NCI-H446 treated with DMSO at 0.1 percent for 48 hours (cell line): ENCODE data around the gene RHNO1.
"Not testable (repeated sequence)": the region's sequence is repeated elsewhere in the genome, so short reads cannot be mapped to it uniquely, and the experiment has no call there.

Experiments
- DNase-seq: peaks from one replicate; lab custom pipeline; 2025; lab: John Stamatoyannopoulos, UW

Gene RHNO1

DNA sequence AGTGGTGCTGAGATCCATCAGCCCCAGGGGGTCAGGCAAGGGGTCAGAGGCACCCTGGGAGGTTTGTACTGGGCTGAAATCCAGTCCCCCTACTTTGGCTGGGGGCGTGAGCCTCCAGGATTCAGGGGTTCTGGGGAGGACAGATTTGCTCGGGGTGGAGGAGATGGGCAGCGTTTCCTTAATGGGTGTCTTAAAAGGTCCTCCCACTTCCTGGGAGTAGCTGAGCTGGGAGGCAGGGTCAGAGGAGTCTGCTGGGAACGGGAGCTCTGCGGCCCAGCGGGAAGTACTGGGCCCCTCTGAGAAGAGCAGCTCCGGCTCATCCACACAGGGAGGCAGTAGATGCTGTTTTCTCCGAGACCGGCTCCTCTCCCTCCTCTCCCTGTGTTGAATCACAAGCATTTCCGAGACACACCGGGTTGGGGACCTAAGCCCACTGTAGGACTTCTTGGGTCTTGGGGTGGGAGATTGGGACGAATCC lies 18.0 kb upstream of the RHNO1 start:
- DNase-seq = no peak

DNA sequence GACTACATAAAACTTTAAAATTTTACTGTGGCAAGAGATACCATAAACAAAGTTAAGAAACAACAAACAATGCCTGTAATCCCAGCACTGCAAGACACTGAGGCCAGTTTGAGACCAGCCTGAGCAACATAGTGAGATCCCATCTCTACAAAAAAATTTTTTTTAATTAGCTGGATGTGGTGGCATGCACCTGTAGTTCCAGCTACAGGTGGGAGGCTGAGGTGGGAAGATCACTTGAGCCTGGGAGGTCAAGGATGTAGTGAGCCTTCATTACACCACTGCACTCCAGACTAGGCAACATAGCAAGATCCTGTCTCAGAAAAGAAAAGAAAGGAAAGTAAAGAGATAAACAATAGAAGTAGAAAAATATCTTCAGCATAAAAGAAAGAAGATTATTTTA lies 16.9 kb upstream of the RHNO1 start:
- DNase-seq = no peak

DNA sequence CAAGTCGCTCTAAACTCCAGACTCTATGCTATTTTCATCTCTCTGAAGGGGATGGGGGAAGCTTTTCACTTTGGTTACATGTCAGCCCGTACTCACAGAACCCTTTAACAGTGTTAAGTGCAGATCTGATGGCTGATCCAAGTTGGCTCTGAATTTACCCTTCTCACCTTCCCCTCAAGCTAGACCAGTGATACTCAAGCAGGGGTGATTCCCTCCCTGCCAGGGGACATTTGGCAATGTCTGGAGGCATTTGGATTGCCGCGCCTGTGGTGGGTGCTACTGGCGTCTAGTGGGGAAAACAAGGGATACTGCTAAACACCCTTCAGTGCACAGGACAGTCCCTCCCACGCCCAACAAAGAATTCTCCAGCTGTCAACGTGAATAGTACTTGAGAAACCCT lies 14.1 kb upstream of the RHNO1 start:
- DNase-seq = no peak

DNA sequence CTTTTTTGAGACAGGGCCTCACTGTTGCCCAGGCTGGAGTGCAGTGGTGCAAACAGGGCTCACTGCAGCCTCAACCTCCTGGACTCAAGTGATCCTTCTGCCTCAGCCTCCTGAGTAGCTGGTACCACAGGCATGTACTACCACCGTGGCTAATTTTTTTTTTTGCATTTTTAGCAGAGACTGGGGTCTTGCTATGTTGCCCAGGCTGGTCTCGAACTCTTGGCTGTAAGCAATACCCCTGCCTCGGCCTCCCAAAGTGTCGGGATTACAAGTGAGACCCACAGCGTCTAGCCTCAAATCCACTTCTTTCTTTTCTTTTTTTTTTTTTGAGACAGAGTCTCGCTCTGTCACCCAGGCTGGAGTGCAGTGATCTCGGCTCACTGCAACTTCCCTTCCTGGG lies 13.6 kb upstream of the RHNO1 start:
- DNase-seq = not testable (repeated sequence)

DNA sequence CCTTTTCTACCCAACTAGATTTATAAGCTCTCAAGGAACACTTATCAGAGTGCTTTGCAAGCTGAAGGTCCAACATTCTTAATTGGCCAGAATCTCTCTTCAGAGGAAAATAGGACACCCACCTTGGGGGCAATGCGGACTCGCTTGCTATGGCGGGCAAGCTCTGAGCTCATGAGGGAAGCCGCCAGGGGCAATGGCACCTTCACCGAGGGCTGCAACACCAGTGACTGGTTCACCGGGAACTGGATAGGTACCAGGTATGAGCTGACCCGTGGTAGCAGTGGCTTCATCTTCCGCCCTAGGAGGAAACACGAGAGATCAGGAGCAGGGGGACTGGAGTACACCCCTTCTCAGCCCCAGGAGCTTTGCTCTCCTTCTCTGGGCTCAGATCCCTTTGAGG lies 12.8 kb upstream of the RHNO1 start:
- DNase-seq = no peak

DNA sequence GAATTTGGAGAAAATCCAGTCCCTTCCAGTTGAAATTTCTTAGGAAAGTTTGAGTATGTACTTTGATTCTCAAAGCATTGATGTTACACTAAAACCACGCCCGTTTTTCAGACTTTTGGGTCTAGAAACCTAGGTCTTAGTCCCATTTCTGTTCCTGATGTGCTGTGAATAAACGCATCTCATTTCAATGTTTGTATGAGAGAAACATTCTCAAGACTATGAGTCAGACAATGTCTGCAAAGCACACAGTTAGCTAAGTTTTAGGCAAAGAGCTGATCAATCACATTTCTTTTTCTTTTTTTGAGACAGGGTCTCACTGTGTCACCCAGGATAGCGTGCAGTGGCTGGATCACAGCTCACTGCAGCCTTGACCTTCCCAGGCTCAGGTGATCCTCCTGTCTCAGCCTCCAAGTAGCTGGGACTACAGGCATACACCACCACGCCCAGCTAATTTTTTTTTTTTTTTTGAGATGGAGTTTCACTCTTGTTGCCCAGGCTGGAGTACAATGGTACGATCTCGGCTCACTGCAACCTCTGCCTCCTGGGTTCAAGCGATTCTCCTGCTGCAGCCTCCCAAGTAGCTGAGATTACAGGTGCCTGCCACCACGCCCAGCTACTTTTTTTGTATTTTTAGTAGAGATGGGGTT lies 7.9 kb upstream of the RHNO1 start:
- not testable (repeated sequence) for DNase-seq

DNA sequence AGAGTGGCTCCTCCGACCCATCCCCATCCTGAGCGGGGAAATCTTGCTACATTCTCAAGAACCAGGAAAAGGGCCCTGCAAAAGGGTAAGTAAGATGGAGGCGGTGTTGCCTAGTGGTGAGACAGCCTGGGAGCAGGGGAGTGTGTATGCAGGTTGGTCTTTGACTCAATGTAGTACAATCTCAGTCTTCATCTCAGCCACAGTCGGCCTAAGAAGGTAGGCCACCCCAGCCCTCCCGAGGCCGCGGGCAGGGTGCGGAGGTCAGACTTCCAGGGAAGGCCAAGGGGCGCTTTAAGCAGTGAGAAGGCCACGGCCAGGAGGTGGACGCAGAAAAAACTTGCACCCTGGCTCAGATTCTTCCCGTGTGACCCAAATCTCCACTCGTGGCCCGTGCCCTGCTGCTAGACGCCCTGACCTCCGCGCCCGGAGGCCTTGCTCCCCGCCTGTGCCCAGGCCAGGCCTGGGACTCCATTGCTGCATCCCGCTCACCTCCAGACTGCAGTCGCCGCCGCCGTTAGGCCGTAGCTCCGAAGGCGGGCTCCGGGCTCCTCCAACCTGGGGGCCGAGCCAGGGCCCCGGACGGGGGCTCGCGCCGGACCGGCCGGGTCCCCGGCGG lies 484 bp upstream of the RHNO1 start:
- no peak for DNase-seq

DNA sequence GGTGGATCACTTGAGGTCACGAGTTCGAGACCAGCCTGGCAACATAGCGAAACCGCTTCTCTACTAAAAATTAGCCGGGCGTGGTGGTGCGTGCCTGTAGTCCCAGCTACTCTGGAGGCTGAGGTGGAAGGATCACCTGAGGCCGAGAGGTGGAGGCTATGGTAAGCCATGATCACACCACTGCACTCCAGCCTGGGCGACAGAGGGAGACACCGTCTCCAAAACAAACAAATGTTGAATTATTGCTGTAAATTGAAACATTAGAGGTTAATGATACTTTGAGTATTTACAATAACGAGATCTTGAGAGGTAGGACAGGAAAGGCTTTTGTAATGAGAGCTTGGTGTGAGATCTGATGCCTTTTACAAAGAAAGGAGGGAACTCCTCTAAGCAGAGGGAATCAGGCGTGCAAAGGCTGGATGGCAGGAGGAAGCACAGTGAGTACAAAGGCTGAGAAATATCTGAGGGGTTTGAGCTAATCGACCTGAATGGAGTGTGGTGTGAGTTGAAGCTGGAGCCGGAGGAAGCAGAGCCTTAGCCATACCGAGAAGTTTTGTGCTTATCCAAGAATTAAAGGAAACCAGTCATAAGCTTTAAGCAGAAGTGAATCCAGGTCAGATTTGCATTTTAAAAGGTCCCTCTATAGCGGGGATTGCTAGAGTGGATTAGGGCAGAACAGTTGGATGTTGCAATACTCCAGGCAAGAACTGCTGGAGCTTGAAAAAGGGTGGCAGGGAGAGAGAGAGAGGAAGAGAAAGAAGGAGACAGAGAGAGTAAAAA lies 1.1 kb downstream of the RHNO1 start:
- no peak for DNase-seq

DNA sequence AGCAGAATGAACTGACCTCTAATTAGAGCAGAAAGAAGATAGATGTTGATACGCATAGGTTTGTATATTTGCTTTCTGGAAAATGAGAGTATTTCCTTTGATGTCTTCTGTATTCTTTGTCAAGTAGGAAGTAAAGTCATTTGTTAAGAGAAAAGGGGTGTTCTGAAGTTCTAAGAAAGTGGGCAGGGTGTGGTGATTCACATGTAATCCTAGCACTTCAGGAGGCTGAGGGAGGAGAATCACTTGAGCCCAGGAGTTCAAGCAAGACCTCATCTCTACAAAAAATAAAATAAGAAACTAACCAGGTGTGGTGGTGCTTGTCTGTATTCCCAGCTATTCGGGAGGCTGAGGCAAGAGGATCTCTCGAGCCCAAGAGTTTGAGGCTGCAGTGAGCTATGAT lies 2.8 kb downstream of the RHNO1 start:
- DNase-seq = no peak

DNA sequence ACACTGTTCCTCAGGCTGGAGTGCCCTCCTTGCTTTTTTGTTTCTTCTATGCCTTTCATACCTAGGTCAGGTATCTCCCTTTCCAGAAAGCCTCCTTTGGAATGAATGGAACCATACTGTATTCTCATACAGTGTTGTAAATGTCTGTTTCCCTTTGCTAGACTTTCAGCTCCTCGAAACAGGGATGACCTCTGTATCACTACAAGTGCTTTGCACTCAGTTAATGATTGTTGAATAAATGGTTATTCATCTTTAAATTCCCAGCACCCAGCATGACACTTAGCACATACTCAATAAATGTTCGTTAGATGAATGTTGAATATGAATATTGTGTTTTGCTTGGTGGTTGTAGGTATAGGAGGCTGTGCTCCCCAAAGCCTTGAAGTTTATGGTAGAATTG lies 7.8 kb downstream of the RHNO1 start:
- DNase-seq = no peak

DNA sequence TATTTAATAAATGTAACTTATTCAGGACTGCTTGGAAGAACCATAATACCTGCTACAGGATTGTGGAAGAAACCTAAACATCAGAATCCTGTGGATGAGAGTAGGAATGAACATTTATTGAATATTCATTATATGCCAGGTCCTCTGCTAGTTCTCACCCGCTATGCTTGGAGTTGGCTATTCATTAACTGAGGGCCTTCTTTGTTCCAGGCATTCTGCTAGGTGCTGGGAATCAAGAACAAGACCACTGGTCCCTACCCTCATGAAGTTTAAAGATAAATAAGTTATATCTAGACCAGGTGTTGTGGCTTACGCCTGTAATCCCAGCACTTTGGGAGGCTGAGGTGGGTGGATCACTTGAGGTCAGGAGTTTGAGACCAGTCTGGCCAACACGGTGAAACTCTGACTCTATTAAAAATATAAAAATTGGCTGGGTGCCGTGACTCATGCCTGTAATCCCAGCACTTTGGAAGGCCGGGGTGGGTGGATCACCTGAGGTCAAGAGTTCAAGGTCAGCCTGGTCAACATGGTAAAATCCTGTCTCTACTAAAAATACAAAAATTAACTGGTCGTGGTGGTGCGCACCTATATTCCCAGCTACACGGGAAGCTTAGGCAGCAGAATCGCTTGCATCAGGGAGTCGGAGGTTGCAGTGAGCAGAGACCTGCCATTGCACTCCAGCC lies 9.9 kb downstream of the RHNO1 start:
- DNase-seq = no peak

DNA sequence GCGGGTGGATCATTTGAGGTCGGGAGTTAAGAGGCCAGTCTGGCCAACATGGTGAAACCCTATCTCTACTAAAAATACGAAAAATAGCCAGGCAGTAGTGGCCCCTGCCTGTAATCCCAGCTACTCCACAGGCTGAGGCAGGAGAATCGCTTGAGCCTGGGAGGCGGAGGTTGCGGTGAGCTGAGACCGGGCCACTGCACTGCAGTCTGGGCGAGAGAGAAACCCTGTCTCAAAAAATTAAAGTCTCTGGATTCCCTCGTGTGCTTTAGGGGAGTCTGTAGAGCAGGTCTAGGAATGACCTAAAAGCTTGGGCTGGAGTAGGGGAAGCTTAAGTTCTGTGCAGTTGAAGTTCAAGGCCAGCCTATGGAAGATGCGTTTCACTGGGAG lies 13.0 kb downstream of the RHNO1 start:
- no peak for DNase-seq

DNA sequence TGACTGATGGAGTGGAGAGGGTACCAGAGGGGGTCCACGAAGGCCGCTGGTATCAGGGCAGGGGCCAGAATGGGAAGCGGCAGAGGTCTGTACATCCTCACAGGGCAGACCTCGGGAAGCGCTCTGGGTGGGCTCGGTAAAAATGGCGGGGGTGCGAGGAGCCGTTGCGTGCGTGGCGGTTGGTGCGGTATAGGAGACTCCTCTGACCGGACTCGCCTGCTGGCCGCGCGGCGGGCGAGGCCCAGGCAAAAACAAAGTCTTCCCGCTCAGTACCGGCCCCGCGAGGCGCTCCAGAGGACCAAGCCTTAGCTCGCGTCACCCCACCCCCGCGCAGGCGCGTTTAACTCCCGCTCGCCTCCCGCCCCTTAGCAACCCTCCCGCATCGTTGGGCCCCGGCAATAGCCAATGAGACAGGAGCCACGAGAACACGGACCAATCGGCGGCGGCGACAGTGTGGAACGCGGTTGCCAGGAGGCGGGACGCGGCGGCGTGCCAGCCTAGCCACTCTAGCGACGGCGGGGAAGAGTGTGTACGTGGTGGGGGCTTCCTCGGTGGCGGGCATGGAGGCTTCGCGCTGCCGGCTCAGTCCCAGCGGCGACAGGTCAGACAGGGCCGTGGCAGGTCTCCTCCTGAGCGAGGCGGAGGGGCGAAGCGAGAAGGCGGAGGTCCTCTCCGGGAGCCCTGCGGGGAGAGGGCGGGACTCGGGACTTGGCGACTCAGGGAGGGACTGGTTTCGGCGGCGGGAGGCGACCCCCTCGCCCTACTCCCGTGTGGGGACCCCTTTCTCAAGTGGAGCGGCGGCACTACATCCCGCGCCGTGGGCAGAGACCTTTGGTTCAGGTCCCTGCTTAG lies 13.6 kb downstream of the RHNO1 start, which contains the start of gene TULP3:
Gene TULP3 (plus strand): TSS at position 504 of the 852 bp plus-strand sequence. CDS start 57 bp downstream, at position 561.
- DNase-seq = peak; percentile 97

DNA sequence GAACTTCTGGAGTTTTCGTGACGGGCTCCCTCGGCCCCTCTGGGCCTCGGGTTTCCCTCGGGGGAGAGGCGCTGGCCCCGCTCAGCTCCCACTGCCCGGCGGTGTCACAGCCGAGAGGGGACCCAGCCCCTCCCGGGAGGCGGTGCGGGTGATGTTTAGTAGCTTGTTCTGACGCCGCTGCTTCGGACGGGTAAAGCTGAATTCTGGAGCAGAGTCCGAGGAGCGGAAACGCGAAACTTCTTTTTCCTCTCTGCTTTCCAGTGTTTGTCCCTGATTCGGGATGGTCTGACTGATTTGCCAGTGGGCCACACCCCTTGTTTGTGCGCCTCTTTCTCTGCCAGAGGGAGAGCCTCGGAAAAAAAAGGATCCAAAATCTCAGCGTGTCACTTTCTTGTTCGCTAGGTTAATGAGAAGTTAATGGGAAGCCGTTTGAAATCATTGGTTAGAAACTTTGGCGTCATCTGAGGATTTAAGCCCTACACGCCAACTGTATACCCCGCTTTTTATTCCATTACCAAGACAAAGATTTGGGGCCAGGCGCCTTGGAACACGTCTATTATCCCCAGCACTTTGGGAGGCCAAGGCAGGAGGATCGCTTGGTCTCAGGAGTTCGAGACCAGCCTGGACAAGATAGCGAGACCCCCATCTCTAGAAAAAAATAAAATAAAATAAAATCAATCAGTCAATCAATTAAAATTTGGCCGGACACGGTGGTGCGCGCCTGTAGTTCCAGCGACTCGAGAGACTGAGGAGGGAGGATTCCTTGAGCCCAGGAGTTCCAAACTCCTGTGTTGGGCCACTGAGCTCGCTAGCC lies 14.4 kb downstream of the RHNO1 start:
- peak; percentile 38 for DNase-seq

DNA sequence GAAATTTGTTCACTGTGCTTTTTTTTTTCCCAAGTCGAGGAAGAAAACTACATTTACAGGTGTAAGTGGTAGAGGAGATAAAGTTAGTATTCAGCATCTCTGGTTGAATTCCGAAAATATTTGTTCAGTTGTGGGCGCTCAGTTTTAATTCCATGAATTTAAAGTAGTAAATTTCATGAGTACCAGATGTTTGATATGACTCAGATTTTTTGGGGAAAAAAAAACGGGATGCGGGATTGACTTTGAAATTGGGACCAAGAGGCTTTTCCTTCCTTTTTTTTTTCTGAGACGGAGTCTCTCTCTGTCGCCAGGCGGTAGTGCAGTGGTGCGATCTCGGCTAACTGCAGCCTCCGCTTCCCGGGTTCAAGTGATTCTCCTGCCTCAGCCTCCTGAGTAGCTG lies 15.2 kb downstream of the RHNO1 start:
- no peak for DNase-seq

DNA sequence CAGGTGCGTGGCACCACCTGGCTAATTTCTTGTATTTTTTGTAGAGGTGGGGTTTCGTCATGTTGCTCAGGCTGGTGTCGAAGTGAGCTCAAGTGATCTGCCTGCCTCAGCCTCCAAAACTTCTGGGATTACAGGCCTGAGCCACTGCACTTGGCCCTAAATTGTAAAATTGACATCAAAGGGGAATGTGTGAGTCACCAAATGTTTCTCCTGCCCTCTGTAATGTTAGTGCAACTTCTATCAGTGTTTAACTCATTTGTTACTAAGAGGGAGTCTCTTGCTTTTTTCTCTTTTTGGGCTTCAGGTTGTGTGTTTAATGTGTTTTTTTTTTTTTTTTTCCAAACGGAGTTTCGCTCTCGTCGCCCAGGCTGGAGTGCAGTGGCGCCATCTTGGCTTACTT lies 16.0 kb downstream of the RHNO1 start:
- DNase-seq = no peak

DNA sequence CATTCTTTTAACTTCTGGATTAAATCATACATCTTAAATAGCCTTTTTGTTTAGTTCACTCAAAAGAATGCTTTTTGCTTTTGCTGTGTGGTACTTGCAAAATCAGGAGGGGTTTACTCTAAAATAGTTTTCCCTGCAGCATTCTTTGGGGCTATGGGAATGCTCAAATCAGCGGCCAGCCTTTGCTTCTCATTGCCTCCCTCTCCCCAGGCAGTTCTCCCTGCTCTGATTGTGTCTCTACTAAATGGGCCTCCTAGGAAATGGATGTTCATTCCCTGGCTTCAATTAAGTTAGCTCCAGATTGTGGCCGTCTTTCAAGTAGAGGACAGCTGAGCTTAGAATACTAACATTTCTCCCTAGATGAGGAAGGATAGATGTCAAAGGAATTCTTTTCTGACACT lies 18.0 kb downstream of the RHNO1 start:
- DNase-seq = no peak

DNA sequence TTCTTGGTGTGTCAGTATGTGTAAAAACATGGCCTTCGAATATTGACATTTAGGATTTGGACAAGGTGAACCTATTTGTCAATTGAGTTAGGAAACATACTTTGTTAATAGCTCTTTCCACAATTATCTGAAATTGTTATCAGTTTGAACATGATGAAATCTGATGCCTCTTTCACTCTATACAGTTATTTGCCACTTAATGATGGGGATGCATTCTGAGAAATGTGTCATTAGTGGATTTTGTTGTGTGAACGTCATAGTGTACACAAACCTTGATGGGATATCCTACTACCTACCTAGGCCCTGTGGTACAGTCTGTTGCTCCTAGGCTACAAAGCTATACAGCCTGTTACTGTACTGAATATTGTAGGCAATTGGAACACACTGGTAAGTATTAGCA lies 18.5 kb downstream of the RHNO1 start:
- DNase-seq = no peak

DNA sequence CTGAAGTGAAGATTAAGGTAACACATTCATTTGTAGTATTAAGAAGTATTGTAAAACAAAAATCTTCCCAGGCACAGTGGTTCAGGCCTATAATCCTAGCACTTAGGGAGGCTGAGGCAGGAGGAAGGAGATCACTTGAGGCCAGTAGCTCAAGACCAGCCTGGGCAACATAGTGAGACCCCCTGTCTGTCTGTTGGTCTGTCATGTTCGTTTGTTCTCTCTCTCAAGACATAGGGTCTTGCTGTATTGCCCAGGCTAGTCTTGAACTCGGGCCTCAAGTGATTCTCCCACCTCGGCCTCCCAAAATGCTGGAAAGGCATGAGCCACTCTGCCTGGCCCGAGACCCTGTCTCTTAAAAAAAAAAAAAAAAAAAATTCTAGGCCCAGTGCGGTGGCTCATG lies 20.4 kb downstream of the RHNO1 start:
- DNase-seq = no peak

DNA sequence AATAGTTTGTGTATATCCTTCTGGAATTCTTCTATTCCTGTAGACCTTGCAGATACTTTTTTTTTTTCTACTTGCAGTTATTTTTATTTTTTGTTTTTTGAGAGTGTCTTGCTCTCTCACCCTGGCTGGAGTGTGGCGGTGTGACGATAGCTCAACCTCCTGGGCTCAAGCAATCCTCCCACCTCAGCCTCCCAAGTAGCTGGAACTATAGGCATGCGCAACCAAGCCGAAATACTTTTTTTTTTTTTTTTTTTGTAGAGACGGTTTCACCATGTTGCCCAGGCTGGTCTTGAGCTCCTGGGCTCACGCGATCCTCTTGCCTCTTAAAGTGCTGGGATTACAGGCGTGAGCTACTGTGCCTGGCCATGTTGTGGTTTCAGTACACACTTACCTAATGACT lies 23.6 kb downstream of the RHNO1 start:
- DNase-seq = no peak
